GM21619 (cell line): ENCODE measurements around the gene LHFPL2.

Experiments
- ATAC-seq: cut with Tn5 transposase; IDR thresholded peaks from one replicate; pipeline ENCODE4 v1.9.1; 2021; ENCODE audit not compliant: unreplicated experiment

The LHFPL2 gene

GRCh38 chr5:78505860-78506259, 142.7 kb downstream of the LHFPL2 start:
- no peak for ATAC-seq

DNA sequence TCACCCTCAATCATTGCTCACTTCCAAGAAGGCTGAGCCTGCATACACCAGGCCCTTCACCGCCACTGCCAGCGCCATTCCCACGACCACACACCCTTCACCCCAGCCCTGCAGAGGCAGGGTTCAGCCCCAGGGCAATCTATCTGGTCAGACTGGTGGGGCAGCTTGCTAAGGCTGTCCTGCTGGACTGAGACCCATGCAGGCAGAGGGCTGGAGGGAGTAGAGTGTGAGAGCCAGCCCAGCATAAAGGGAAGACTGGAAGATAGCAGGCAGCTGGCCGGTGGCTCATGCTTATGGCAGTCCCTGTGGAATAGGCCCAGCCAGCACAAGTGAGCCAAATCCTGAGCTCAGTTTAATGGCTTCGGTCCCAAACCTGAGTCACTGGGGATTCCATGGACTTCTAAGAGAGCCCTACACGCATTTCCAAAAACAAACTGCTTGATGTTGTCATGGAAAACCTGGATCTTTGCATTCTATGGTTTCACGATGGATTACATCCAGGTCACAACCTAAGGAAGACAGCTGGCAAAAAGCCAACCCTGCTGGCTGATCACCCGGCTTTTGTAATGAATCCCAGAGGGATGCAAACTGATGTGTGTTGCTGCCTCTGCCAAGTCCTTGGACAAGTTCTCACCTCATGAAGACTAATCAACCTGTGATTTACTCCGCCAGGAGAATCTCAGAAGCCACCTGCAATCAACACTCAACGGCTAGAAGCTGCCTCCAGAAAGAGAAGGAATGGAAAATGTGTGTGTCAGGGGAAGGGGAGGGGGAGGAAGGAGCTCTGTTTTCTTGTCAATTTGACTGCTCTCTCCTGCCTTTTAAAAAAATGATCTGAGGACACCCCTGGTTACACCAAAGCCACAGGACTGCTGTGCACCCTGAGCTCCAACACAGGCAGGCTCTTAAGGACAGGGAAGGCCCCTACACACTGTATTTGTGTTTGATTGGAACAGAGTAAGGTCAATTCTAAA, 143.6 kb downstream of the LHFPL2 start:
- no peak for ATAC-seq

GRCh38 chr5:78503958-78504653, 144.5 kb downstream of the LHFPL2 start:
- no peak for ATAC-seq

DNA sequence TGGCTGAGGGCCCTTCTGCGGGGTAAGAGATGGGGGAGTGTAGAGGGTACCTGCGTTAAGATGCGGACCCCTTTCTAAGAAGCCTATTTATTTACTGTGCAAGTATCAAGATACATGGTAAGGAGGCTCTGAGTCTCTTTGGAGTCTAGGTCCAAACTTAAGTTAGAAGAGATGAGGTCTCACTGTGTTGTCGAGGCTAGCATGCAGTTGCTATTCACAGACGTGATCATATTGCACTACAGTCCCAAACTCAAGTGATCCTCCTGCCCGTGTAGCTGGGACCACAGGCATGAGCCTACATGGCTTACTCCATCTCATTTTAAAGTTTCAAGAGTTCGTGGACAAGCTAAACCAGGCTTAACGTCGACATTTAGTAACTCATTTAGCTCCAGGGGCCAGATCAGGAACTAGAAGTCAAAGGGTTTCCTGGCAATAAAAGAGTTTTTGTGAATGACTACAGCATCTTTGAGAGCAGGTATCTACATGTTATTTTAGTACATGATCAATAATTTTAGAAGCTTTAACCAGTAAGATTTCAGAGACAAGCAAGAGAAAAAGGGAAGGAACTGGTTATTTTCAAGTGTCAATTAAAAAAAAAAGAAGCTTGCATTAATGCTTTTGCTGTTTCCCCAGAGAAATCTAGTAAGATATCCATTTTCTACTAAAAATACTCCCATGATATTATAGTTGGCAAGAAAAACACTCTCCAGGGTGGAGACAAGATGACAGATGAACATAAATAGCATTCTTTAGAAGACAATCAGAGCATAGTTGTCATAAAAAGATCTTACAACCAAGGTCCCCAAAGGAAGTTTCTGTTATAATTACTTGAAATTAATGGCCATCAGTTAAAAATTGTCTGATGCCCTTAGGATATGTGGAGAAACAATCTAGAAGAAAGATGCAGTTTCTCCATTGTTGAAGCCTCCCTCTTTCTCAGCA, 146.9 kb downstream of the LHFPL2 start:
- no peak for ATAC-seq

DNA sequence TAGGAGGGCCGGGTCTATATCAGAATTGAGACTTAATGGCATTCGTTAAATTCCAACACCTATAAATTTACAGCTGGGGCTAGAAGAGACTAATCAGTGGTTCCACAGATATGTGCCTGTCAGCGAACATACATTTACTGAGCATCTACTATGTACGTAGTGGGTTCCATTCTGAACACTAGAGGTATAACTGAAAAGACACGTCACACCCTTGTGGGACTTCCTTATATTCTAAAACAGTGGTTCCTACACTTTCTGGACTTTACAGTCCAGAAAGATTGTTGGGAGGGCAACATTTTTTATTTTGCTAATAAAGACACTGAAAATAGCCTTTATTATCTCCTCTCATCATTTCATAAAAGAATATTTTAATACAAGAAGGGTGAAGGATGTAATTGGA, 147.7 kb downstream of the LHFPL2 start:
- ATAC-seq, result no peak

- ATAC-seq, result no peak
These were observed 148.5 kb downstream of the LHFPL2 start for GRCh38 chr5:78500028-78500427.

DNA sequence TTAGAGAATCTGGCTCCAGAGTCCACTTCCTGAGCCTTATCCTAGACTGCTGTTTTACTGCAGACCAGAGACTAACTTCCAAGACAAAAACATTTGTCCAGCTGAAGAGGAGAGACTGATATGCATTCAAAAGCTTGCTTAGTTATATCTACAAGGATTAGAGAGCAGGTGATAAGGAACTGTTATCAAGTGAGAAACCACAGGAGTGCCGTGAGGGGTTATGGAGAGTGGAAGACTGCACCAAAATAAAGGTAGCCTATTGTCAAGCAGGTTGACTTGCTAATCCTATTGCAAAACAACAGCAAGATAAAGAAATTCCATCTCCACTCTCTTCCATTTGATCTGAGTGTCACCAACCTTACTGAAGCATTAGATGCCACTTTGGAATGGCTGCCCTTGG, 149.1 kb downstream of the LHFPL2 start:
- no peak for ATAC-seq

DNA sequence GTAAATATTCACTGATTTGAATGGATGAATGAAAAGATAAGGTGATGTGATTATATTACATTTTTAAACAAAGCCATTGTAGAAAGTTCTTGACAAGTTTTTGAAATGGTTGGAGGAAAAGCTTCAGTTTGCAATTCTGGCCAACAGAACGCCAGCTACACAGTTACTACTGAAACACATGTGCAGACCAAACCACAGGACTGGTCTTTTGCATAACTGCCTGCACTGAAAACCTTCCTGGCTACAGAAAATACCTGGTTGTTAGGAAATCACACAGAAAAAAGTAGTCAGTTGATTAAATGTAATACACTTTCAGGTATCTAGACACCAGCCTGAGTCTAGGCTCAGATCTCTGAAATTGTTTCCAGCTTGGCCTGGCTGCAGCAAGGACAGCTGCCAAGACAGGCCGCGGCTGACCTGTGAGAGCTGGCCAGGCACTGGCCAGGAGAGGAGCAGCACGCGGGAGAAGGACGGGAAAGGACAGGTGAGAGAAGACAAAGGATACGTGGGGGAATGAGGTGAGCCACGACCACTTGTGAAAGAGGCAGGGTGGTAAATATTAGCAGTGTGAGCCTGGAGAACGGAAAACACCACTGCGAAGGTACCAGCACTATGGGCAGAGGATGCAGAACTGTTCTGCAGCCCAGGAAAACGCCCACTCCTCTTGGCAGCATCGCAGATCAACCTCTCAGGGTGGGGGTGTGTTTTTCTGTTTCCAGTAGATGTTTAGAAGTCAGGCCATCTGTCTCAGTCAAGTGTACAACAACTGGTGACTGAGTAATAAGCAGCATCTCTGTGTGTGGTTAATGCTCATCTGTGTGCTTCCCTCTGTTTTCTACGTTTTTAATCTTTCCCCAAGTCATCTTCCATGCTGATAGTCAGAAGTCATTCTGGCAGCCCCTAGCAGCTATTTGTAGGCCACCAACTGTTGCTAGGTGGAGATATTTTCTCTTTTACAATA, 150.7 kb downstream of the LHFPL2 start:
- ATAC-seq, result no peak

DNA sequence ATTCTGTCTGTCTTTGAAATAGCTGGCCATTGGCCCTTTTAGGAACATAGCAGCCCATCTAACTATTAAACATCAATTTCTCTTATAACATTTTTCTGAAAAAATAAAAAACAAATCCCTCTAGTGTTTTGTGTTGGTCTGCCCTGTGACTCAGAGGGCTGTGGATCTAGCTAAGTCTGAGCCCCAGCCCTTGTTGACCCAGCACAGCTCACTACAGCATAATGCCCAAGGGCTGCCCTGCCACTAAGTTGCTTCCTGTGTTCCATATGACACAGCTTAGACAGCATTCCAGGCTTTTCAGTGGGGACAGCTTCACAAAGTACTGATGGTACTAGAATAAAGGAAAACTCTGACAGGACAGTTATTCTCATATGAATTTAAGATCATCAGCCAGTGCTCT, 152.2 kb downstream of the LHFPL2 start:
- no peak for ATAC-seq

DNA sequence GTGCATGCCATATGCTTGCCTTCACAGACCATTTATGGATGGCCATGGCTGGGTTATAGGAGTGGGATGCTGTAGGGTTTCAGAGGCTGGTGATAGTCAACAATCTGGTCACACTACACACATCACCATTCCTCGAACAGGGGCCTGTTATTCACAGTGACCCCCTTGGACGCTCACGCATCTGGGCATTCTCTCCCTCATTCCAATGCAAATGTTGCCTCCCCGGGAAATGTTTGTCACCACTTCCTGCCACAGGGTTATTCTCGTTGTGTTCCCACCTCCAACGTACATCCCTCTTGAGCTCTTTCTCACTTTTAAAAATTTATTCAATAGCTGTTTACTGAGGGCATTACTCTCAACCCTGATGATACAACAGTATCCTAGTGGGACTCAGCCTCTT, 152.8 kb downstream of the LHFPL2 start:
- no peak for ATAC-seq

- ATAC-seq, result no peak
These were observed 155.9 kb downstream of the LHFPL2 start for GRCh38 chr5:78492650-78493049.

DNA sequence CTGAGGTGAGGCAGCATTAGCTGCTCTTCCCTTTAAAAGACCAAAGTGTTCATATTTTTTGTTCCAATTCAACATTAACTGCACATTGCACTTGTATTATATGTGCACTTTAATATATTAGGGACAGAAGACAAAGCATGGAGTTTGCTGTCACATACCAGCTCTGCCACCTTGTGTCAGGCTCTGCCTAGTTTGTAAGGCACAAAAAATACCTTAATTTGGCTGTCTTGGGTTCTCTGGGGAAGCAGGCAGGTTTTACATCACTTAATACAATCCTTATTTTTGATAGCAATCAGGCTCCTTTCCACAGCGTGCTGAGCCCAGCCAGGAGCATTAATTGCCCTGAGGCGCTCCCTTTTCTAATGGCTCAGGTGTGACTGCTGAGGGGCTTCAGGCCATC, 156.3 kb downstream of the LHFPL2 start:
- no peak for ATAC-seq

DNA sequence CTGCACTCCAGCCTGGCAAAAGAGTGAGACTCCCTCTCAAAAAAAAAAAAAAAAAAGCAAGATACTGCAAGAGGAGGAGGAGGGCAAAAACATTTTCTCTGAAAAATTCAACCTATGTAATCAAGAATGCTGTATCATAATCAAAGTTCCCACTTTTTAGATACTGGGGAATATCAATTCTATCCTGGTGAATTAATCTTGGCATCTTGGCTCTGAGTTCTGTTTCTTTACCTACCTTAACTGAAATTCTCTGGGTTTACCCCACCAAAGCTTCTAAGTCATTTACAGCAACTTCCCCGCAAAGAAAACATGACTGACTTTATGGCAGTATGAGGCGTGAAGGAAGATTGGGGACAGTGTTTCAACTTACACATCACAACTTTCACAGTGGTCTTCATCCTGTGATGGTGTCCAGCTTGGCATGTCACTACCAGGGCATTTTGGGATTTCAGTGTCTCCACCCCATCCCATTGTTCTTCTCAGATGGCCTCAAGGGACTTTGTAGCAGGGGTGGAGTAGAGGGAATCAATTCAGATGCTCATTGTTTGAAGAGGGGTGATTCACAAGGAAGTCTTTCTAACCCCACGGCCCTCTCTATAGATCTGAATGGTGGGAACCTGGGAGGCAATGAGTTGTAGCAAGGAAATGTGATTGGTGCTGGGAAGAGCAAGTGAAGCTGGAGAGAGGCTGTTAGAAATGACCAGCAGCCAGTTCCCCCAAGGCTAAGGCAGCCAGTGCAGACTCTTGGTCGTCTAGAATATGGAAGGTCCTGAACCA, 157.7 kb downstream of the LHFPL2 start:
- no peak for ATAC-seq

DNA sequence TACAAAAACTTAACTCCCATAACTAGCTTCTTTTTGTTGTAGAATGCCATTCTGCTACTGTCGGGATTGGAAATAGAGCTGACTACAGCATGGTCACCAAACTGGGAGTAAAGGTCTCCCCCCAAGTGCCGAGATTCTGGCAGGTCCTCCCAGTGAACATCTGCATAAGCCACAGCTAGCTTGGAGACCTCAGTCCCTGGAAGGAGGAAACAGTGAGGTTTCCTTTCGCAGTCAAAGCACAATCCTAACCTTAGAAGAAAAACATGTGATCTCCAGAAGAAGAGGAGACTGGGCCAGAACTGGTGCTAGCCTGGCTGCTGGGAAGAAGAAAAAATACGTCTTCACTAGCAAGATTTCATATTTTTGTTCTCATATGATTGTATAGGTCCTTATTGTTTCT, 160.7 kb downstream of the LHFPL2 start:
- ATAC-seq, result no peak

- ATAC-seq, result no peak
These were observed 162.4 kb downstream of the LHFPL2 start for GRCh38 chr5:78486218-78486617.

GRCh38 chr5:78483809-78484521, 164.6 kb downstream of the LHFPL2 start:
- peak; percentile 83 for ATAC-seq

- ATAC-seq, result no peak
These were observed 165.6 kb downstream of the LHFPL2 start for GRCh38 chr5:78482948-78483347.

- no peak for ATAC-seq
These were observed 171.8 kb downstream of the LHFPL2 start for GRCh38 chr5:78476795-78477194.

GRCh38 chr5:78475370-78475769, 173.2 kb downstream of the LHFPL2 start:
- no peak for ATAC-seq
